Activated CD8-positive, alpha-beta T cell treated with anti-CD3 and anti-CD28 coated beads, Interleukin-2, amount 10 ng/mL, durations not matched to agents 7 days and 5 days (primary cell): ENCODE results near the gene RTN4RL1. TPM values are rescaled to one million over a fixed set of nuclear protein-coding genes. Genes with fewer than 3 reads are reported as not detected.
"Not testable (repeated sequence)": the region's sequence is repeated elsewhere in the genome, so short reads cannot be mapped to it uniquely, and the experiment has no call there.

Experiments
- ATAC-seq: fragments of 150-1000 bp; cut with Tn5 transposase; one replicate; pipeline ENCODE4 v1.10.0; 2021; ENCODE audit warnings: moderate library complexity
- CTCF ChIA-PET: fragments of 350-600 bp; sonication (Branson Sonifier 250); formaldehyde crosslinking; loops from one replicate; lab custom pipeline; 2021; ENCODE audit warnings: antibody characterized with exemption; lab: Charles Lee
- POLR2A ChIA-PET: fragments of 350-600 bp; sonication (Branson Sonifier 250); formaldehyde crosslinking; loops from one replicate; lab custom pipeline; 2021; ENCODE audit warnings: antibody characterized with exemption; lab: Charles Lee
- DNase-seq: peaks from one replicate; pipeline ENCODE4 v3.0.0-alpha.2; 2020
- H3K27ac Mint-ChIP-seq: one replicate; pipeline ENCODE4 v1.8.0; 2021; ENCODE audit warnings: mild to moderate bottlenecking, mixed read lengths
- H3K27me3 Mint-ChIP-seq: one replicate; pipeline ENCODE4 v1.8.0; 2021; ENCODE audit warnings: low read depth, mixed read lengths
- H3K36me3 Mint-ChIP-seq: one replicate; pipeline ENCODE4 v1.8.0; 2021; ENCODE audit warnings: low read depth, mixed read lengths
- H3K4me1 Mint-ChIP-seq: one replicate; pipeline ENCODE4 v1.8.0; 2021; ENCODE audit warnings: low read depth, mixed read lengths
- H3K4me3 Mint-ChIP-seq: one replicate; pipeline ENCODE4 v1.8.0; 2021; ENCODE audit warnings: mild to moderate bottlenecking, mixed read lengths
- H3K9me3 Mint-ChIP-seq: one replicate; pipeline ENCODE4 v1.8.0; 2022; ENCODE audit warnings: mixed read lengths; ENCODE audit not compliant: insufficient read depth
- total RNA-seq, 2 experiments: library from RNA; stranded (reverse); gene quantifications; one replicate each; pipeline ENCODE4 v1.2.3, GENCODE V29; 2021

RTN4RL1 gene
- total RNA-seq, 2 experiments from 2014 or later: 0.10 to 0.18 TPM

GRCh38 chr17:2020721-2021120 lies 4.4 kb downstream of the RTN4RL1 start:
- DNase-seq (no peak), ATAC-seq (no peak)
- H3K4me1 Mint-ChIP-seq: peaks cover 15% of the 10 kb centered on the region
- H3K27me3 Mint-ChIP-seq: peaks cover 38% of the 10 kb centered on the region
- CTCF ChIA-PET: interaction anchor here (0.8 to 1.5 kb wide), 3 partner anchors 36 to 395 kb away, joined by 3 to 5 read pairs (median 3); no protein-coding TSS in a partner anchor
- no peaks in the 10 kb centered on the region for H3K36me3 Mint-ChIP-seq
- H3K4me3 Mint-ChIP-seq: no peak overlapping the region
- H3K9me3 Mint-ChIP-seq: no peaks in the 10 kb centered on the region
- POLR2A ChIA-PET: interaction anchor here (0.5 kb wide), 2 partner anchors 98 to 213 kb away, joined by 3 read pairs; no protein-coding TSS in a partner anchor
- no peak overlapping the region for H3K27ac Mint-ChIP-seq

DNA sequence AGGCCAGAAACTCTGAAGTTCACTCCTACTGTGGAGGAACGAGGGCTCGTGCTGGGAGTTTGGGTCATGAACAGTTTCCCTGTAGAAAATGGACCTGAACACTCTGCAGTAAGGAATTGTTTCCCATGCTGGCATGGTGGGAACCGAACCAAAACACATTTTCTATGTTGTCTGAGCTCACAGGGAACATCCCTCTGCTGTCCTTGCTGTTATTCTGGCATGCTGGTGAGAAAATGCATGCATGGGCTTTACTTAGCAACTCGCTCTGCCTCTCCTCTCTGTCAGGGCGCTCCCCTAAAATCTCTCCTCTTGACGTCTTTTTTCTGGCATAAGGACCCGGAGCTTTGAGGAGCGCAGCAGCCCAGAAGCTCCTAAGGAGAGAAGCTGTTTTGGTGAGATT lies 5.4 kb downstream of the RTN4RL1 start:
- Mint-ChIP-seq H3K27me3 (peaks cover 36% of the 10 kb centered on the region), H3K9me3 (no peaks in the 10 kb centered on the region), H3K4me1 (peaks cover 12% of the 10 kb centered on the region), H3K4me3 (no peak overlapping the region), H3K27ac (no peak overlapping the region), H3K36me3 (no peaks in the 10 kb centered on the region)
- ATAC-seq: no peak
- ChIA-PET POLR2A (no interaction called here), CTCF (interaction anchor here (1.4 to 1.5 kb wide), 2 partner anchors 35 to 111 kb away, joined by 3 to 5 read pairs; no protein-coding TSS in a partner anchor)
- no peak for DNase-seq

GRCh38 chr17:2018716-2019510 lies 6.2 kb downstream of the RTN4RL1 start:
- no peak for ATAC-seq
- peaks cover 4% of the 10 kb centered on the region for H3K9me3 Mint-ChIP-seq
- no peak for DNase-seq
- ChIA-PET POLR2A (no interaction called here), CTCF (interaction anchor here (1.5 kb wide), 1 partner anchor 34 kb away, joined by 3 read pairs; no protein-coding TSS in a partner anchor)
- H3K4me1 Mint-ChIP-seq: peaks cover 9% of the 10 kb centered on the region
- no peaks in the 10 kb centered on the region for H3K36me3 Mint-ChIP-seq
- H3K27ac Mint-ChIP-seq: no peak overlapping the region
- H3K4me3 Mint-ChIP-seq: no peak overlapping the region
- peaks cover 33% of the 10 kb centered on the region for H3K27me3 Mint-ChIP-seq

DNA sequence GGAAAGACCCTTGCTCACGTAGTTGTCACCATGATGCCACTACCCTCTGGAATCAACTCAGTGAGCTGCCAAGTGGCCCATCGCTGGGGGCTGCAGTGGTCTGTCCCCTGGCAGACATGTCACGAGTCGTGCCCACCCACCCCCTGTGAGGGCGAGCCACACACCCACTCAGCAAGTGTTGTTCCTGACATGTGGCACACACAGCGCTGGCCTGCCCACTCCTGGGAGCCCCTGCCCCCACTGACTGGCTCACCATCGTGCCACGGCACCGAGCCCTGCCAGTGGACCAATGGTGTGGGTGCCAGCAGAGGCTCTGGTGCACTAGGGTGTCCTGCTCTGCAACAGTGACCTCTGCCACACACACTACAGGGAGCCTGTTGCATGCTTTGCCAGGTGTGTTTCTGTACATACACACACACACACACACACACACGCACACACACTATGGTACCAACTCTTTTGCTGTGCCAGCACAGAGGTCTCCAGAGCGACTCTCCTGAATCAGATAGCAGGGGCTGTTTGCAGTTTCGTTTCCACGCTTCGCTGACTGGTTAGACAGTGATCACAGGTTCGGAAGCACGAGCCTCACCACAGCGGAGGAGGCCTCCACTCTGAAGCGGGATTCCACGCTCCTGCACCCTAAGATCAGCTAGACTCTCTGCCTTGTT lies 7.7 kb downstream of the RTN4RL1 start:
- Mint-ChIP-seq H3K36me3 (no peaks in the 10 kb centered on the region), H3K9me3 (peaks cover 6% of the 10 kb centered on the region), H3K27ac (no peak overlapping the region), H3K27me3 (peaks cover 22% of the 10 kb centered on the region), H3K4me3 (no peak overlapping the region), H3K4me1 (peaks cover 3% of the 10 kb centered on the region)
- no peak for ATAC-seq
- ChIA-PET POLR2A (no interaction called here), CTCF (no interaction called here)
- no peak for DNase-seq

DNA sequence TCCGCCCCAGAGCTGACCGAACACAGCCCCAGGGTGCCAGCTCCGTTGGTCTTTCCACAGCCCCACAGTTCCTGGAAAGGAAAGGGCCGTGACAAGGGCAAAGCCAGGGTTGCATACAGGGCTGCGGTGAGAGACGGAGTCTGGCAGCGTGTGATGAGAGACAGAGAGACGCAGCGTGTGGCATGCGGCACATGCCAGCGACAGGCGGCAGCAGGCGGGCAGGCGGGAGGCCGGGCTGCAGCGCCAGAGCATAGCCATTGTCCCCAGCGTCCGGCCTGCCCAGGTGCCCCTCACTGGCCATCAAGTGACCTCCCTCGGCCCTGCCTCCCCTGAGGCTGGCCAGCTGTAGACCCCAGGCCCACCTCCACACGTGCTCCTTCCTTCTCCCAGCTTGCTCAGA lies 8.6 kb downstream of the RTN4RL1 start:
- H3K36me3 Mint-ChIP-seq: no peaks in the 10 kb centered on the region
- H3K27me3 Mint-ChIP-seq: peaks cover 21% of the 10 kb centered on the region
- peaks cover 6% of the 10 kb centered on the region for H3K9me3 Mint-ChIP-seq
- ATAC-seq (no peak), DNase-seq (no peak)
- POLR2A ChIA-PET: no interaction called here
- peaks cover 2% of the 10 kb centered on the region for H3K4me1 Mint-ChIP-seq
- H3K27ac Mint-ChIP-seq: no peak overlapping the region
- CTCF ChIA-PET: no interaction called here
- H3K4me3 Mint-ChIP-seq: no peak overlapping the region

GRCh38 chr17:2015314-2015713 lies 9.8 kb downstream of the RTN4RL1 start:
- Mint-ChIP-seq H3K27ac (no peak overlapping the region), H3K4me1 (no peaks in the 10 kb centered on the region)
- POLR2A ChIA-PET: interaction anchor here (0.6 kb wide), 1 partner anchor 58 kb away, joined by 4 read pairs; no protein-coding TSS in a partner anchor

DNA sequence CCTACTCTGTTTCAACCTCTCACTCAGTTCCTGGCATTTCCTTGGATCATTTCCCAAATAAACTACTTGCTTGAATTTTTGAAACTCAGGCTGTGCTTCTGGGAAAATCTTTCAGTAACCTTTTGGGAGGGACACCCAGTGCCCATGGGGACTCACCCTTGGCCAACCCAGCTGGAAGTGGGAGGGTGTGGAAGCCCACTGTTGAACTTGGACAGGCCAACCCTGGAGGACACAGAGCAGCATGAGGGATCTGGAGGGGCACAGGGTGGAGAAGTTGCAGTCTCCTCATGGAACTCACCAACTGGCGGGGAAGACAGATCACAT lies 11.2 kb downstream of the RTN4RL1 start:
- ATAC-seq: no peak
- no peak for DNase-seq
- Mint-ChIP-seq H3K9me3 (peaks cover 6% of the 10 kb centered on the region), H3K4me3 (no peak overlapping the region), H3K27me3 (peaks cover 2% of the 10 kb centered on the region), H3K36me3 (no peaks in the 10 kb centered on the region), H3K4me1 (no peaks in the 10 kb centered on the region), H3K27ac (no peak overlapping the region)
- POLR2A ChIA-PET: interaction anchor here (0.6 kb wide), 1 partner anchor 581 kb away, joined by 4 read pairs; no protein-coding TSS in a partner anchor
- CTCF ChIA-PET: no interaction called here

More at GRCh38 chr17:2015314-2015713, 9.8 kb downstream of the RTN4RL1 start:
- CTCF ChIA-PET: no interaction called here
- no peak for ATAC-seq
- peaks cover 6% of the 10 kb centered on the region for H3K9me3 Mint-ChIP-seq
- H3K4me3 Mint-ChIP-seq: no peak overlapping the region
- peaks cover 14% of the 10 kb centered on the region for H3K27me3 Mint-ChIP-seq
- no peaks in the 10 kb centered on the region for H3K36me3 Mint-ChIP-seq
- DNase-seq: no peak

DNA sequence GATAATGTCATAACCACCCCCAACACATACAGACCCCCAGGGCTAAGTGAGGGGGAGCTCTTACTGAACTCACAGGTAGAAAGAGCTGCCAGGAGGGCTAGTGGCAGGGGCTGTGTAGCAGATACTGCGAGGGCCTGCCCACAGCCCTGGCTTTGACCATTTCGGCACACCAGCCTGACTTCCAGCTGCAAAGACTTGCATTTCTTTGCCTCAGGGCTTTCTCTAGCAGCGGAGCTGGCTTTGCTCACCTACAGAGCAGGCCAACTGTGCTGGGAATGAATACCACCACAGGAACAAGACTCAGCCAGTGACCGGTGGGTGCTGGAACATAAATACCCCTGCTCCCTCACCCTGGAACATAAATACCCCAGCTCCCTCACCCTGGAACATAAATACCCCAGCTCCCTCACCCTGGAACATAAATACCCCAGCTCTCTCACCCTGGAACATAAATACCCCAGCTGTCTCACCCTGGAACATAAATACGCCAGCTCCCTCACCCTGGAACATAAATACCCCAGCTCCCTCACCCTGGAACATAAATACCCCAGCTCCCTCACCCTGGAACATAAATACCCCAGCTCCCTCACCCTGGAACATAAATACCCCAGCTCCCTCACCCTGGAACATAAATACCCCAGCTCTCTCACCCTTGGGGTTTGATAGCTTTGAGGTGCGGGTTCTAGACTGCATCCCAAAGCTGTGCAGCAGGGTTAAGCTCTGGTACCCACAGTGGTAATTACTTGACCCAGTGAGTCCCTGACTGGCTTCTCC lies 11.7 kb downstream of the RTN4RL1 start:
- H3K9me3 Mint-ChIP-seq, CTCF ChIA-PET, H3K4me3 Mint-ChIP-seq, H3K36me3 Mint-ChIP-seq, H3K27me3 Mint-ChIP-seq, DNase-seq, ATAC-seq, H3K4me1 Mint-ChIP-seq, H3K27ac Mint-ChIP-seq: not testable (repeated sequence)
- POLR2A ChIA-PET: interaction anchor here (0.6 kb wide), 1 partner anchor 581 kb away, joined by 4 read pairs; no protein-coding TSS in a partner anchor

DNA sequence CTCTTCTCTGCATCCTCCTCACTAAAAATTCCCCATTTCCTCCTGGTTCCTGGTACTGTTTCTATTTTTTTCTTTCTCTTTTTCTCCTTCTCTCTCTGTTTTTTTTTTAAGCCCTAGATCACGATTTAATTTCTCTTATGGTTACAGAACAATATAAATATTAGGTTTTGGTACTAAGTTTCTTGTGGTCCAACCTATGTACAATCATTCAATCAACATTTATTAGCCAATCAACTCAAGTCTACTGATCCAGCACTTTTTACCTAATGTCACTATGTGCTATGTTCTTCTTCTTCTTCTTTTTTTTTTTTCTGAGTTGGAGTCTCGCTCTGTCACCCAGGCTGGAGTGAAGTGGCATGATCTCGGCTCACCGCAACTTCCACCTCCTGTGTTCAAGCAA lies 12.6 kb downstream of the RTN4RL1 start:
- ChIA-PET CTCF (no interaction called here), POLR2A (no interaction called here)
- DNase-seq (no peak), ATAC-seq (no peak)
- Mint-ChIP-seq H3K4me3 (no peak overlapping the region), H3K27ac (no peak overlapping the region), H3K27me3 (peaks cover 2% of the 10 kb centered on the region), H3K9me3 (peaks cover 6% of the 10 kb centered on the region), H3K4me1 (no peaks in the 10 kb centered on the region), H3K36me3 (no peaks in the 10 kb centered on the region)

DNA sequence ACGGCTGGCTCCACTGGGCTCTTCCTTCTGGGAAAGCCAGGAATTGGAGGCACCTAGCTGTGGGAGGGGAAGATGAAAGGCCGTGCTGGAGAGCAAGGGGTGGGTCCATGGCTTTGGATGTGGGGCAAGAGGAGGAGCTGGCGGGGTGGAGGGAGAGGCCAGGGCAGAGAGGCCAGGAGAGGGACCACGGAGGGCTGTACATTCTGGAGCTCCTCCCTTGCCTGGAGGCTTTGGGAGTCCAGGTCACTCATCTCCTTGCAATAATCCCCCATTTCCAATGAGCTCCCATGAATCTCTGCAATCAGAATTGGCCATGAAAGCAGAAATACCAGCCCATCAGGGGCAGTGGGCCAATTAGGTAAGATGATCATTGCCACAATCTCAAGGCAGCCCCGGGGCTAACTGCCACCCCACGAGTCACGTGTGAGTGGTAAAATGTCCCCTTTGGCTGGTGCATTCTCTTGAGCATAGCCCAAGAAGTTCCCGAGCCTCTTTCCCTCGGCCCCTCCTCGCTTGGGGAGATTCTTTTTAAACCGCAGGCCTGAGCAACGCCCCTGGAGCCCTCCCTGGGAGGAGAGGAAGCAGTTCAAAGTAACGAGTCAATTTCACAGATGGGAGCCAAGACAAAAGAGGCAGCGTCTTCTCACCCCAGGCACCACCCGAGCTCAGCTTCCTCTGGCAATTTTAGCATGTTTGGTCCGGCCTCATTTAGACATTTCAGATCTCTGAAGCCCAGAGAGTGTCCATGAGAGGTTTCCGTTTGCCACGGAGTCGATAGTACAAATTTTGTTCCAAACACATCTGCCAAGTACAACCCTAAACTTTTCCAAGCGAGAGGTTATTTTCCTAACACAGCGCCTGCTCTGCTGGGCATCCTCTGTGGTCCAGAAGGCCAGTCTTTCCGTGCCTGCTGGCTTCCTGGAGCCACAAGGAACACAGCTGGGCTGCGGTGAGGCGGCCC lies 13.4 kb downstream of the RTN4RL1 start:
- Mint-ChIP-seq H3K27ac (no peak overlapping the region), H3K27me3 (peaks cover 2% of the 10 kb centered on the region), H3K9me3 (peaks cover 6% of the 10 kb centered on the region), H3K36me3 (no peaks in the 10 kb centered on the region), H3K4me1 (no peaks in the 10 kb centered on the region), H3K4me3 (no peak overlapping the region)
- DNase-seq (no peak), ATAC-seq (no peak)
- CTCF ChIA-PET: no interaction called here
- POLR2A ChIA-PET: interaction anchor here (0.5 kb wide), 1 partner anchor 313 kb away, joined by 3 read pairs; no protein-coding TSS in a partner anchor

DNA sequence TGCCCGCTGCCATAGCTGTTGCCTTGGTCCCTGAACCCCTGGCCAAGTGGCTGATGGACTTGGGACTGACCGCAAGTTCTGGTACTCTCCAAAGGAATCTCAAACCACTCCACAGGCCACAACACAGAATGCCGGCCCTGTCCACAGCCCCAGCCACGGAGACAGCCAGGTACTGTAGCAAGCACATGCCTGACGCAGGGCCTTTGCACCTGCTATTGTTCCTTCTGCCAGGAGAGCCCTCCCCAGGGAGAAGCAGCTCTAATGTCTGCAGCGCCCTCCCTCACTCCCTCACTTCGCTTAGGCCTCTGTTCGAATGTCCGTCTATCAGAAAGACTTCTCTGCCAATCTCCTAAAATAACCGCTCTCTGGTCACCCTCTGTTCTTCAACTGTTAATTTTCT lies 15.4 kb downstream of the RTN4RL1 start:
- Mint-ChIP-seq H3K4me1 (no peaks in the 10 kb centered on the region), H3K9me3 (peaks cover 6% of the 10 kb centered on the region), H3K27ac (no peak overlapping the region), H3K36me3 (no peaks in the 10 kb centered on the region), H3K27me3 (no peaks in the 10 kb centered on the region), H3K4me3 (no peak overlapping the region)
- DNase-seq: no peak
- ChIA-PET POLR2A (no interaction called here), CTCF (no interaction called here)
- ATAC-seq: no peak
